Measurements from ENCODE around the gene ZNF385D. TPM values are rescaled to one million over a fixed set of nuclear protein-coding genes. Genes with fewer than 3 reads are reported as not detected.

The ZNF385D gene
- total and polyA plus RNA-seq, 4 donors, result 0.17 to 30.9 (median 1.9) TPM

DNA sequence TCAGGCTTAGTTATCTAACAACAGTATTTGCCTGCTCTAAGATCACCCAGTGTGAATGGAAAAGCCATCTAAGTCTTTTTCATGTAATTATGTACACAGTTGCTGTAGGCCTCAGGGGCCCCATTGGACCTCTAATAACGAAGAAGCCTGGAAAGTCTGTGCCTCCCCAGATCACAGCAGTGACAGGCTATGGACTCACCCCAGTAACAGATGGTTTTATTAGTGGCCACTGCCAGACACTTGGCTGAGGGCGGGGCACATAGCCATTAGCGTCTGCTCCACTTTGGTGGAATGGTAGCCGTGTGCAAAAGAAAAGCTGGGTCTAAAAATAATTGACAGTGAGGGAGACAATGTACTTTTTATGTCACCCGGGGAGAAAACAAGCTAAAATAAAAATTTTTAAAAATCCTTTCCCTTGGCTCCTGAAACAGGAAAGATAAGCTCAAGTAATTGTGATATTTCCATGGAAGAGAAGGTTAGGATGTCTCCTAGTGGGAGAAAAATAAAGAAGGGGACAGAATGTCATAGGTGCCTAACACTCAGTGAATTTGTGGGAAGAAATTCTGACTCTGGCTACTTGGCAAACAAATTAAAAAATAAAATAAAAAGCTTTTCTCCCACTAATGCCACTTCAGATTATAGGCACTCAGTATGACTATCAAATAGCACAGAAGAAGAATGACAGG is 44.3 kb upstream of the ZNF385D start:
- Histone ChIP-seq H3K27me3 (ENCODE audit: control insufficient read depth in 3 of 3, insufficient read depth in 3 of 3, low read length in 2 of 3) (no peaks in the 10 kb centered on the region), H3K4me3 (no peak overlapping the region), H3K4me1 (ENCODE audit: control insufficient read depth in 5 of 5, insufficient read depth in 5 of 5, low read length in 5 of 5) (peaks cover 0 to 38% (median 7%) of the 10 kb centered on the region in 5 donors), H3K36me3 (ENCODE audit: control insufficient read depth in 4 of 4, insufficient read depth in 4 of 4, low read length in 4 of 4) (peaks cover 0 to 2% (median 0%) of the 10 kb centered on the region in 4 donors), H3K9ac (ENCODE audit: insufficient read depth in 1 of 2, low read length in 2 of 2) (no peak overlapping the region), H3K9me3 (ENCODE audit: control insufficient read depth in 4 of 4, insufficient read depth in 3 of 4, low read length in 3 of 4) (no peaks in the 10 kb centered on the region), H3K27ac (ENCODE audit: low read depth in 1 of 2, low read length in 1 of 2) (no peak overlapping the region)
- TF ChIP-seq, protein P1, sequence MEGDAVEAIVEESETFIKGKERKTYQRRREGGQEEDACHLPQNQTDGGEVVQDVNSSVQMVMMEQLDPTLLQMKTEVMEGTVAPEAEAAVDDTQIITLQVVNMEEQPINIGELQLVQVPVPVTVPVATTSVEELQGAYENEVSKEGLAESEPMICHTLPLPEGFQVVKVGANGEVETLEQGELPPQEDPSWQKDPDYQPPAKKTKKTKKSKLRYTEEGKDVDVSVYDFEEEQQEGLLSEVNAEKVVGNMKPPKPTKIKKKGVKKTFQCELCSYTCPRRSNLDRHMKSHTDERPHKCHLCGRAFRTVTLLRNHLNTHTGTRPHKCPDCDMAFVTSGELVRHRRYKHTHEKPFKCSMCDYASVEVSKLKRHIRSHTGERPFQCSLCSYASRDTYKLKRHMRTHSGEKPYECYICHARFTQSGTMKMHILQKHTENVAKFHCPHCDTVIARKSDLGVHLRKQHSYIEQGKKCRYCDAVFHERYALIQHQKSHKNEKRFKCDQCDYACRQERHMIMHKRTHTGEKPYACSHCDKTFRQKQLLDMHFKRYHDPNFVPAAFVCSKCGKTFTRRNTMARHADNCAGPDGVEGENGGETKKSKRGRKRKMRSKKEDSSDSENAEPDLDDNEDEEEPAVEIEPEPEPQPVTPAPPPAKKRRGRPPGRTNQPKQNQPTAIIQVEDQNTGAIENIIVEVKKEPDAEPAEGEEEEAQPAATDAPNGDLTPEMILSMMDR (IDR thresholded peaks at IDR 0.05; ENCODE audit: control extremely low read depth, extremely low read depth), result no peak
- DNase-seq (peak; percentile 26 to 68 (median 60)), ATAC-seq (ENCODE audit: insufficient read depth, low FRiP score) (peak; percentile 47)
- 58 to 73% methylated on average over 5 of the region's 5 CpGs for WGBS, 2 donors

DNA sequence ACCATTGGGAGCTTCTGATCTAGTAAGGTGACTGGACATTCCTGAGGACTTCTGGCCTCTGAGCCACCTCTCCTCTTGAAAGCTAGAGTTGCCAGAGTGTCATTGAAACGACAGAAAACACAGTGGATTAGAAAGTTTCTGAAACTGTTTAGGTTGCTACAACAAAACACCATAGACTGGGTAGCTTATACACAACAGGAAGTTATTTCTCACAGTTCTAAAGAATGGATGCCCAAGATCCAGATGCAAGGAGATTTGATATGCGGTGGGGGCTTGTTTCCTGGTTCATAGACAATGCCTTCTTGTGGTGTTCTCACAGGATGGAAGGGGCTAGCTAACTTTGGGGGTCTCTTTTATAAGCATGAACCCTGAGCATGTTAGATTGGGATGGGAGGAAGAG is 43.3 kb upstream of the ZNF385D start:
- H3K36me3 ChIP-seq (ENCODE audit: control insufficient read depth in 4 of 4, insufficient read depth in 4 of 4, low read length in 4 of 4), result peaks cover 0 to 2% (median 0%) of the 10 kb centered on the region in 4 donors
- H3K4me3 ChIP-seq, result no peak overlapping the region
- TF ChIP-seq, protein P1 (IDR thresholded peaks at IDR 0.05; ENCODE audit: control extremely low read depth, extremely low read depth), result no peak
- ATAC-seq (ENCODE audit: insufficient read depth, low FRiP score) (no peak), DNase-seq (peak in 2 of 3 donors; percentile 48 to 57)
- 37 to 41% methylated on average over 2 of the region's 2 CpGs for WGBS, 2 donors
- H3K27ac ChIP-seq (ENCODE audit: low read depth in 1 of 2, low read length in 1 of 2), result peak overlapping the region in 1 of 2 donors; percentile 21
- H3K27me3 ChIP-seq (ENCODE audit: control insufficient read depth in 3 of 3, insufficient read depth in 3 of 3, low read length in 2 of 3), result no peaks in the 10 kb centered on the region
- peaks cover 0 to 45% (median 7%) of the 10 kb centered on the region in 5 donors for H3K4me1 ChIP-seq (ENCODE audit: control insufficient read depth in 5 of 5, insufficient read depth in 5 of 5, low read length in 5 of 5)
- H3K9me3 ChIP-seq (ENCODE audit: control insufficient read depth in 4 of 4, insufficient read depth in 3 of 4, low read length in 3 of 4), result no peaks in the 10 kb centered on the region
- no peak overlapping the region for H3K9ac ChIP-seq (ENCODE audit: insufficient read depth in 1 of 2, low read length in 2 of 2)

DNA sequence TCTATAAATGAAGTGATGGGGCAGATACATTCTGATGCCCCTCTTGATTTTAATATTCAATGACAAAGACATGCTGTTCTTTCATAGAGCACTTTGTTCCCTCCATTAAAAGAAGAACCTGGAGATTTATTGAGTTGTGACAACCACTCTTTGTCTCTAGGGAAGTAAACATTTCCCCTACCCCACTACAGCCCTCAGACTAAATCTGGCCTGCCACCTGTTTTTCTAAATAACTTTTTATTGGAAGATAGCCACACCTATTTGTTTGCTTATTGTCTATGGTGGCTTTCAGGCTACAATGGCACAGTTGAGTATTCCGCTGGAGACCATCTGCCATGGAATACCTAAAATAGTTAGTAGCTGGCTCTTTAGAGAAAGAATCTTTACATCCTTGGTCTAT is 41.2 kb upstream of the ZNF385D start:
- Histone ChIP-seq H3K27me3 (ENCODE audit: control insufficient read depth in 3 of 3, insufficient read depth in 3 of 3, low read length in 2 of 3) (no peaks in the 10 kb centered on the region), H3K9me3 (ENCODE audit: control insufficient read depth in 4 of 4, insufficient read depth in 3 of 4, low read length in 3 of 4) (peaks cover 0 to 3% (median 0%) of the 10 kb centered on the region in 4 donors), H3K27ac (ENCODE audit: low read depth in 1 of 2, low read length in 1 of 2) (peak overlapping the region in 1 of 2 donors; percentile 21), H3K36me3 (ENCODE audit: control insufficient read depth in 4 of 4, insufficient read depth in 4 of 4, low read length in 4 of 4) (no peaks in the 10 kb centered on the region), H3K9ac (ENCODE audit: insufficient read depth in 1 of 2, low read length in 2 of 2) (no peak overlapping the region), H3K4me3 (no peak overlapping the region), H3K4me1 (ENCODE audit: control insufficient read depth in 5 of 5, insufficient read depth in 5 of 5, low read length in 5 of 5) (peaks cover 0 to 45% (median 7%) of the 10 kb centered on the region in 5 donors)
- TF ChIP-seq, protein P1 (IDR thresholded peaks at IDR 0.05; ENCODE audit: control extremely low read depth, extremely low read depth), result no peak
- DNase-seq (no peak), ATAC-seq (ENCODE audit: insufficient read depth, low FRiP score) (no peak)
- 66 to 95% methylated on average over 1 of the region's 1 CpG for WGBS, 2 donors

All from lung (tissue), 12 donors.